Measurements from ENCODE around the gene KCNAB1.

The KCNAB1 gene

DNA sequence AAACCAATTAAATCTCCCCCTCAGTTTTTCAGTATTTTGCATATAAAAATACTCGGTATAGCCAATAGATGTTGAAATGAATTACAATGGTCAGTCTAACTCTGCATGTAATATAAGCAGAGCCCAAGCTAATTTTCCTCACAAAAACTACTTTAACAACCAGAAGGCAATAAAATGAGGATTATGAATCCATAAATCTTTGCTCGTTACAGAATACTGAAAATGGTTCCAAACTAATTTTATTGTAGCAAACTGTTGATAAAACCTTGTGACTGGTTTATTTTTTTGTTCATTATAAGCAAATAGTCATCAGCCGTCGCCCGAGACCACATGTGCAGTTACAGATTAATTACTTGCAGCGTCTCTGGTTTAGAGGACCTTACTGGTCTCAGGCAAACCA lies 251.3 kb downstream of the KCNAB1 start:
- no peak for DNase-seq (ENCODE audit: low read depth)

DNA sequence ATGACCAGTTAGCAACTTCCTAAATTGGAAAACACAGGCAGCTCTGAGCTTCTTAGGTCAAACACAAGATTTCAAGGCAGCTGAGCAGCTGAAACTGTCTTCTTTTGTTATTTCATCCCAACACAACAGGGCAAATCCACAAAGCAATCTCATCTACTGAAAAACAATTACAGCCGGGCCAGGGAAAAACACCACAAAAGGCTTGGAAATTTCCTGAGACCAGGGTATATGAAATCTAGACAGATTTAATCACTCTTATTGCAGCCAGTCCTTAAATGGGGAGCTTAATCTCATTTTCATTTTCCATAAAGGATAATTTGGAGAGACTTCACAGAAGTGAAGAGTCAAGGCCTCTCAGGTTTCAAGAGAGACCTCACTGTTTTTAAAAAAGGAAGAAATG lies 252.7 kb downstream of the KCNAB1 start:
- DNase-seq (ENCODE audit: low read depth) = no peak

DNA sequence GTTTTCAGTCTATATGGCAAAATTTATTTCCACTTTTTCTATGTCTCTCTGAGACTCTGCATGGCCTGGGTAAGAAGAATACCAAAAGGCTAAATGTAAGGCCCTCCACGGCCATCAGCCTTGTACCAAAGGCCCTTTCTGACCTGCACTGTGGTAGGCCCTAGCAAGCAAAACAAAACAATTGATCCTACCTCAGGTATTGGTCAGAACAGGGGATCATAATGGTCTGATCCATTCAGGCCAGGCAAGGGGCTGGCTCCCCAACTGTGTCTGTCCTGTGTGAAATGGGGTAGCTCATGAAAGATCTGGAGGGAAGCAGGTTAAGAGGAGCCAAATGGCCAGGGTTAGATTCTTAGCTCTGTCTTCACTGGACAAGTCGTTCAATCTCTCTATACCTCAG lies 253.3 kb downstream of the KCNAB1 start:
- DNase-seq (ENCODE audit: low read depth) = no peak

DNA sequence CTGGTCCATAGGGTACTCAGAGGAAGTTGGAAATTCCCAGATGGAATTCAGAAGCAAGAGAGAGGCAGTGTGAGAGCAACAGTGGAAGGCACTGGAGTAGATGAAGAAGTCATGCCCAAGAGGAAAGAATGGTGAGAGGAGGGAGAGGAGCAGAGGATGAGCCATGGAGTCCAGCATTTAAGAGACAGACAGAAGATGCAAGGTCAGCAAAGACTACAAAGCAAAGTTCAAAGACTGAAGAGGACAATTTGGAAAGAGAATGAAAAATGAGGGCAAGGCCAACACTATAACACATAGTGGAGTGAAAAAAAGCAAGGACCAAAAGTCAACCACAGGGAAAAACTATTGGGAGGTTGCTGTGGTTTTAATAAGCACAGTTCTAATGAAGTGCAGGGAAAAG lies 255.8 kb downstream of the KCNAB1 start:
- no peak for DNase-seq (ENCODE audit: low read depth)

DNA sequence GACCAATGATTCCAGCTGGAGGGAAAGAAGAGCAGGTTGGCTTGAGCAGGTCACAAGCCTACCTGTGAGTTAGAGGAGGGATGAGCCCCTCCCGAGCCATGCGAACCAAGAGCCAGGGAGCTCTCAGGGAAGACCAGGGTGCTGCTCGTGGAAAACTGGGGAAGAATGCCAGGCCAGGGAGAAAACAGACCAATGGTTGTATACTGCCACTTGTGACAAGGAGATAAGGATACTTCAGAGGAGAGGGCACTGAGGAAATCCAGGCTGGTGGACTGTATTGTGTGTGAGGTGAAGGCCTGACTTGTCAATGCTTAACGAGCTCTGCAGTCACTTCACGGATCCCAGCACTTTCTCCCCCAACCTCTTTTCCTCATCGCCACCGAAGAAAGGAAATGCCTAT lies 256.9 kb downstream of the KCNAB1 start:
- no peak for DNase-seq (ENCODE audit: low read depth)

DNA sequence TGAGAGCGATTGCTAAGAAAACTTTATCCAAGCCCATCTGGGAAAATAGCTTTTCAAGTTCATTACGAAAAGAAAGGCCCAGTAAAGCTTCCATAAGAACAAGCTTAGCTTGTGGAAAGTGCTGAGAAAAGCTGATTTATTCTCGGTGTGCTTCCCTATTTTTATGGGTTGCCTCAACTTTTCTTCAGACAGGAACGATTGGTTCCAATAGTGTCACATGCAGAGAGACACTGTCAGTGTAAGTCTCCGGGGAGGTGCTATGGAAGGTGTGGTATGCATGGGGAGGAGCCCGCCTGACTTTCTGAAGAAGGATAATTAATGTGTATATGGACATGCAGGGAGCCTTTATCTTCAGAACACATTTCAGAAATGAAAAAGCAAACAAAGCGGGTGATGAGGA lies 257.3 kb downstream of the KCNAB1 start:
- DNase-seq (ENCODE audit: low read depth) = no peak

DNA sequence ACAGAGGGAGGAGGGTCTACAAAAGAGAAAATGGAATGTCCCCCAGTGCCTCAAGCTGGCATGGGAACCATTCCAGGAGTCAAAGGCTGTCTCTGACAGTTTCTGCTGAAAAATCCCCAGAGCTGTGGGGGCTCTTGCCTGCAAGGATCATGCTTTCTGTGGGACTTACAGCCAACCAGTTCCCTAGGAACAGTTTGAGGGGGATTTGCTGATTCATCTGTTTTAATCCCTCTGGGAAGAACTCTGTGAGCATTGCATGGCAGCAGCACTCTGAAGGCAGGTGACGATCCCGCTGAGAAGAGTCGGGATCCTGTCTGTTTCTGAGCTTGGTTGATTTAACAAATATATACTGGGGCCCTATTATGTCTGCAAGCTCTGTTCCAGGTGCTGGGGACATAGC lies 258.5 kb downstream of the KCNAB1 start:
- no peak for DNase-seq (ENCODE audit: low read depth)

DNA sequence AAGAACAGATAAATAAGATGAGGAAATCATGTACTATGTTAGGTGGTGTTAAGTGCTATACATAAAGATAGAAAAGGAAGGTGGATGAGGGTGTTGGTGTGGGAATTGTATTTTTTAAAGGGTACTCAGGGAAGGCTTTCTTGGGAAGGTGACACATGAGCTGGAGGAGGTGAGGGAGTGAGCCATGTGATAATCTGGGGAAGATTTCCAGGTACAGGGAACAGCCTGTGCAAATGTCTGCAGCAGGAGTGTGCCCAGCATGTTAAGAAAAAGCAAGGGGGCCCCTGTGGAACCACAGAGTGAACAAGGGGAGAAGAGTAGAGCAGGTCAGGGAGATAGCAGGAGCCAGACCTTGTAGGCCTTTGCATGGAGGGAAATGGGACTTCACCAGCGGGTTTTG lies 258.9 kb downstream of the KCNAB1 start:
- DNase-seq (ENCODE audit: low read depth) = no peak

DNA sequence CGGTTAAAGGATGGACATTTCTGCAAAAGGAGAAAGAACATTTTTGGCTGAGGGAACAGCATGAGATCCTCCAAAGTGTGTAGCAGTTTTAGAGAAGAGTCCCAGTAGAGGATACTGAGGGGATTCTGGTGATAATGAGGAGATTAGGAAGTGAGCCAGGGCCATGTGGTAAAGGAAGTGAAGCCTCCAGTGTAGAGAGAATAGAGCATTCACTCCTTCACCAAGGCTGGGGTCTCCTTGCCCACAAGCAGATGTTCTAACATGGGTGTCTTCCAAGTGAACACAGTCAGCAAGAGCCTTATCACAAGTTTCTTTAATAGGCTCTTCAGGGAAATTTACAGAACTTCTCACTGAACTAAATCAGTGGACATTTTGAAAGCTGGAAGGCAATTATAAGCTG lies 260.9 kb downstream of the KCNAB1 start:
- no peak for DNase-seq (ENCODE audit: low read depth)

DNA sequence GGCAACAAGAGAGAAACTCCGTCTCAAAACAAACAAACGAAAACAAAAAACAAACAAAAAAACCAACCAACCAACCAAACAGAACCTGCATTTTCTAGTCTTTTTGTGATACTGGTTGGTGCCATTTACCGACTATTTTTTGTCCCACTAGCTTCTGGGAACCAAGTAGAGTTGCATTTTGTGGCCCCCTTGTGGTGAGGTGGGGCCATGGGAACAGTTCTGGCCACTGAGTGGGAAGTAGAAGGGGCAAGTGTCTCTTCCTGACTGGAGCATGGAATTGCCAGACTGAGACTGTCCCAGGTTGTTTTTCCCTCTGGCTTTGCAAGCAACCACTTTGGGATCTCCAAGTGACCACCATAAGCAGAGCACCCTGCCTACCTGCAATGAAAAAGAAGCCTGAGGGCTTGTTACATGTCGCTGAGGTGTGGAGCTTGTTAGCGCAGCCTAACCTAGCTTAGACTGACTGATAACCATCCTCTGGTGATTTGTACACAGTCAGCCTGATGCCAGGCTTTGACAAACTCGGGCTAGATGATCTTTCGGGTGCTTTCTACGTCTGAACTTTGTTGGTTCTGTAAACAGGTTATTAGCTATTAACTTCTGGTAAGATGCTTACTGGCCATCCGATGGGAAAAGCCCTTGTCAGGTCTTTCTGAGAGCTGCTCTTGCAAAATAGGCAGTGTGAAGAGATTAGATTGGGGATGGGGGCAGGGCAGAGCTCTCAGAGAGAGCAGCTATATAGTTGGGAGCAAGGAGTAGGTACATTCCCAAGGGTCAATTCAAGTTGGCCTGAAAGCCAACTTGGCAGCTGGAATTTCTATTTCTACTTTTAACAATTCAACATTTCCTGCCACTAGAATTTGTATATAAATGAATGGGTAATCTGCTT lies 262.3 kb downstream of the KCNAB1 start:
- peak; percentile 49 for DNase-seq (ENCODE audit: low read depth)

DNA sequence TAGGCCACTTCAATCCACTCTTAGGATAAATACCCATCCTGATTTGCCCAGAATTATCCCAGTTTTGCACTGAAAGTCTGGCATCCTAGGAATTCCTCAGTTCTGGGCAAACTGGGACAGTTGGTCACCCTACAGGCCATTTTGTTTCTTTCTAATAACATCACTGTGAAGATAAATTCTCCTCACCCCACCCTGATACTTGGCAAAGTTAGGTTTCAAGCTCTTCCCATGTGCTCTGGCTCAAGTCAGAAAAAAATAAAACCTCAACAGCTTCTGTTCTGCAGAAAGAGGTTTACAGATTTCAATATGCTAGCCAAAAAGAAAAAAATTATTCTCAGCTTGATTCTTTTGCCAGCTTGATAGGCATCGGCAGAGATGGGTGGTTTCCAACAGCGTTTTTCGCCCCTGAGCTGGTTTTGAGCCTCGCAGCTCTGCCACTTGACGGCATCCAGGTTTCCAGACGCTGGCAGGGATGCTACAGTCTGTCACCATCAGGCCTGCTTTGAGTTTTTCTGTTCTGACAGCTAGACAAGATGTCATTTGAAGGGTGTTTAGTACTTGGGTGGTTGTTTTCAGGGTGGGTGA lies 263.2 kb downstream of the KCNAB1 start:
- no peak for DNase-seq (ENCODE audit: low read depth)

DNA sequence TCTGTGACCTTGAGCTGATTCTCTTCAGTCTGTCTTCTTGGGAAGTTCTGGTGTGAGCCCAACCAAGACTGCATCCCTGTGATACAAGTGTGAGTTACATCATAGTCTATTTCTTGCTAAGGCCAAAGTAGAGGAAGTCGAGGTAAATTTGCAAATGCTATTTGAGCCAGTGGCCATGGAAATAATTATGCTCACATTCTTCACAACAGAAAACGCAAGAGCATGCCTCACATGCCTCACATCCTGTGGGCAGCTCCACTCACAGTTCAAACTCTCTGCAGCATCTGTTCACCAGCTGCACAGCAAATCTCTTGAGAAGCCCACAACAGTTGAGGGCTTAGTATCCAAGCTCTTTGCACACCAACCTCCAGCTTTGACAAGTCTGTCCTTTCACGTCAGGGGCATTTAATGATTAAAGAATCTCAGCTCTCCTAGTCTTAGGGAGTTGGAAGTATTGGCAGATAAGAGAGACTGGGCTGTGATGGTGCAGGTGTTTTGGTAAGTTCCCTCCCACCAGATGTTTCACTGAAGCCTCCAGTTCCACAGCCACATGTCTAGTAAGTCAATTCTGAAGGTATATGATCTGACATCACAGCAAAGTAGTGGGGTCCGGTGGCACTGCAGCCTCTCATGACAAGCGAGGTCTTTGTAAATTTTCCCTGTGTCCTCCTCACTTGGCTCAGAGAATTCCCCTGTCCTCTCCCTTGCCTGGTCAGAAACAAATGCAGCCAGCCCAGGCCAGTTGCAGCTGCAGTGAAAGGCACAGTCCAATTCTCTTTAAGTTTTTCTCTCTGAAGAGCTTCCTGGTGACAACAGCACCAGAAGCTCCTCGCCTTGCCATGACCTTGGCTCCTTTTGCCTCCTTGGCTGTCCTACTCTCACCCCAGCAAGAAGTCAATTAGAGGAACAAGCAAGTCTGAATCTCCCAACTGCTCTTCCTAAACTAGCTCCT lies 268.4 kb downstream of the KCNAB1 start:
- DNase-seq (ENCODE audit: low read depth) = peak; percentile 94

DNA sequence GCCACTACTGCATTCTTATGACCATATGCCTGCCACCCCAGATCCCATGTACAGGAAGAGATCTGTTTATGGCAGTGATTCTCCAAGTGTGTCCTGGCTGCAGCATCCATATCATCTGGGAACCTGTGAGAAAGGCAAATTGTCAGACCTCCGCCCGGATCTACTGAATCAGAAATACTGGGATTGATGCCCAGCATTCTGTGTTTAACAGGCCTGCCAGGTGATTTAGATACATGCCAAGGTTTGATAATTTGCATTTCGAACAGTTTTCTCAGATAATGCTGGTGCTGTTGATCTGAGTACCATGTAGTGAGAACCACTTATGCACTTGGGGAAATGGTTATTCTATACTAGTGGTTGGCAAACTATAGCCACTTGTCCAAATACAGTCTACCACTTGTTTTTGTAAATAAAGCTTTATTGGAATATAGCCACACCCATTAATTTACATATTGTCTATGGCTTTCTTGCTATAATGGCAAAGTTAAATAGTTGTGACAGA lies 269.1 kb downstream of the KCNAB1 start:
- no peak for DNase-seq (ENCODE audit: low read depth)

DNA sequence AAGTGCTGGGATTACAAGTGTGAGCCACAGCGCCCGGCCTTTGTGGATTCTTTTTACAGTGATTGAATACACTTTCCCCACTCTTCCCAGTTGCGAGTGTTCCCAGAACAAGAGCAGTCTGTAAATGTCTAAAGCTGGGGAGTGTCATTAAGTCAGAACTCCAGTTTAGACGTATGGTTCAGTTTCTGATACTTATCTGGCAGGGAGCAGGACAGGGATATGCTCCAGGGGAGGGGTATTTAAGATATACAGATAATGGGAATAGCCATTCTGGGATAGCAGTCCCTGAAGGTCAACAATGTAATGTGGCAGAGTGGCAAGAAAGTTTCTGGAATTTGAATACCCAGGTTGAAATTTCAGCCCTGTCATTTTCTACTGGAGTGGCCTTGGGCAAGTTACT lies 270.5 kb downstream of the KCNAB1 start:
- no peak for DNase-seq (ENCODE audit: low read depth)

DNA sequence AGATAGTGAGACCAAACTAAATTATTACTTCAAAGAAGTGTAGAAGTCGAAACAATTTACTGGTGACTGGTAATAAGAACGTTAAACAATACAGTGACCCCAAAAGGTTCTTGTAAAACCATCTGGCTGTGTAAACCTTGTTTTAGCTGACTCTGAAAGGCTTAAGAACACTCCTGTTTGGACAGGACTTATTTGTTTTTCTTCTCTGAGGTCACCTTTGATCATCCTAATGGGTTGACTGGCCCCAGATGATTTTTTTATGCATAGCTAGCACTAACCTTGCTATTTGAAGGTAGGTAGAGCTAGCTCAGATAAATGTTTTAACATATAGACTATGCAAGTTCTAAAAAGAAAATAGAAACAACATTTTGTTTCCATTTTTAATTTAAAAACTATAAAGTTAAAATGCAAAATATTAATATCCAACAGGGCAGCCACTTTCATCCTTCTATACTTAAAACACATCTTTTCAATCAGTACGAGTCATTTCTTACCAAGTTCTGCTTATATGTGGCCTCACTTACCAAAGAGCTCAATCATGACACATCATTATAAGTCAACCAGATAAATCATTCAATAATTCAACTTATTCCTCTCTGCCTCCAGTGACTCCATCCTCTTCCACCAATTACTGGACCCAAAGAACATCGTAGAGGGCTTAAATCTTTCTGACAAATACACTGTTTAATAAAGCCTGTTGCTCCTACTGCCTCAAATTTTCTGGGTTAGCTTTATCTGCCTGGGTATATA lies 275.8 kb downstream of the KCNAB1 start:
- no peak for DNase-seq (ENCODE audit: low read depth)

DNA sequence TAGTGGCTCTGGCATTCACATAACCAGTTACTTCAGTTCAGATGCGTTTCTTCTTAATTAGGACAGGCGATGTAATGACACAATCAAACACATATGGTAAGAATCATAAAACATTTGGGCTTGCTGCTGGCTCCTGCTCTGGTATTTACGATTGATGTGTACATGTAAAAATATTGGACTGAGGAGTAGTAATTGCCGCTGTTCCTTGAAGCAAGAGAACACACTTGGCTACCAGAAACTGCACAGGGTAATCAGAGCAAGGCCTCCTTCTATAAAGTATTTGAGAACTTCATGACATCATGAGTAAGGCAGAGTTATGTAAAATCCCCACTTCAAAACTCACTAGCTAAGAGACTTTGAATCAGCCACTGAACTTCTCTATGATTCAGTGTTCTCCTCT lies 276.5 kb downstream of the KCNAB1 start:
- peak; percentile 51 for DNase-seq (ENCODE audit: low read depth)

DNA sequence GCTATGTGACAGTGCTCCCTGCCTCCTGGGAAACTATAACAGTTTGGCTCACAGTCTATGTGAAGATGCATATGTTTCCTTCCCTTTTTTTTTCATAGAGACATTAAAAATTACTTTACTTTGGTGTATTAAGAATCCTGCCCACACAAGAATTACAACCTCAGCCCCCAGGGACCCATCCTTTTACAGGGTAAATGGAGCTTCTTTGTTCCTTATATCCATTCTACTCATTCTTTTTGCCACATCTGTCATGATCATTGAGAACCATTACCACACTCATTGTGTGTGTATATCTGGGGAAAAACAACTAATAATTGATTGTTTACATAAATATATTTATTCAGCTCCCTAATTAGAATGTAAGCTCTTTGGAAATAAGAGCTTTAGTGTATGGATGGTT lies 277.2 kb downstream of the KCNAB1 start:
- no peak for DNase-seq (ENCODE audit: low read depth)

DNA sequence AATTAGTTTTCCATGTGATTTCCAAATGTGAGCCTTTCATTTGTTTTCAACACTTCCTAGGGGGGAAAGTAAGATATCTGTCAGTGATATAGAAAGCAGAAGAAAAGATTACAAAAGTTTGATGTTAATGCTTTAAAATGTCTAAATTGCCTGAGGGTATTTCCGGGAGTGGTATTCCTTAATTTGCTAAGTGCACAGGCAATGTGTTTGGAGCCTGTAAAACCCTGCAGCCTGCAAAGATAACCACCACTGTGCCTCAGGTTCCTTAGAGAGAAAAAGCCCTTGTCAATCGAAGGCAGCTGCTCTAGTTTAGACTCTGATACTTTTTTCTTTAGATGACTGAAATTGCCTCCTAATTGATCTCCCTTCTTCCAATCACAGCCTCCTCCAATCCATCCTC lies 279.7 kb downstream of the KCNAB1 start:
- no peak for DNase-seq (ENCODE audit: low read depth)

DNA sequence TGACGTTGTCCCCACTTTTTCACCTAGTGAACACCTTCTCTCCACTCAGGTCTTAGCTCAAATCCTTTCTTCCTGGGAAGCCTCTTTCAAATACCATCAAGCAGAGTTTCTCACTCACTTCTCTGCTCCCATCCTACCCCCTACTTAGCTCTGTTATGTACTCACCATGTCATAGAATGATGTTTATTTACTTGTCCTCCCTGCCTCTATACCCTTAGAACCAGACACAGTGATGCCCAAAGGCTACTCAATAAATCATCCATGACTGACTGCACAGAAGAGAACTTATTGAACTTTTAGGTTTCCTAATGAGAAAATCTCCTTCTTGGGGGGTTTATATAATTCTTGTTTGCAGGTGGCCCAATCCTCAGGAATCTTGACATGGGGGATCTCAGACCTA lies 280.4 kb downstream of the KCNAB1 start:
- no peak for DNase-seq (ENCODE audit: low read depth)

DNA sequence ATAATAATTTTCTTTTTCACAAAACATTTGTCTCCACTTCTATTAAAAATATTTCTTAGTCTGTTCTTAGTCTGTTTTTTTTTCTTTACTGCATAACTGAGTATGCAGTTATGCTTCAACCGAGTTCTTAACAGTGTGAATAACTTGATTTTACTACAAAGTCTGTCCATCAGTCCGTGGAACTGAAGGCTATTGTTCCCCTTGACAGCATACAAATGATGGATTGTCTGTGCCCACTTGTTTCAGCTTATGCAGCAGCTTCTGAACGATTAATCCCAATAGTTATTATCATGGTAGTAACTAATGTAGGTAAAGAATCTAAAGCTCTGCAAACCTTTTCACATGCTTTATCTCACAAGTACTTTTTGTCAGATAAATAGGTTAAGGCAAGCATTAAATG lies 283.8 kb downstream of the KCNAB1 start:
- no peak for DNase-seq (ENCODE audit: low read depth)

DNA sequence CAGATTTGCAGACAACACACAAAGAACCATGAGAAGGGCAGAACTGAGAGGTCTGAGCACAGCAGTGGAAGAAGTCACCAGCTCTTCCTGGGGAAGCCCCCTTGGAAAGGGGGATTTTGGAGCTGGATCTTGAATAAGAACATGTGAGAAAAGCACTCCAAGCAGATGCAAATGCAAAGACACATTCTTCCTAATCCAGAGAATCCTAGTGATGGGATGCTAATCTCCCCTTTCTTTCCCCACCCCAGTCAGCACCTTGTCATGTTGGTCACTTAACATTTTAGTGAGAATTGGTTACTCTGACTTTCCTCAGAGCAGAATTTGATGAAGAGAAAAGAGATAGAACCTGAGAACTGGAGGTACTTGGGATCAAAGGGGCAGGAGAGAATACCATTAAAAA lies 286.0 kb downstream of the KCNAB1 start:
- no peak for DNase-seq (ENCODE audit: low read depth)

Data from EH (cell line).